K562 (cell line): ENCODE data around the gene RPTOR. TPM values are rescaled to one million over a fixed set of nuclear protein-coding genes. Genes with fewer than 3 reads are reported as not detected.

ENCODE experiments used
- ATAC-seq: fragments of 200-7000 bp; cut with Tn5 transposase; 3 replicates; pipeline ENCODE4 v1.9.1; 2020; ENCODE audit warnings: moderate library complexity
- BruUV-seq: library from RNA; stranded (reverse); fragments of 400-500 nt; replicated peaks from 2 replicates; lab custom pipeline; 2021; lab: Mats Ljungman, UMichigan
- CTCF ChIA-PET: fragments of 300-600 bp; formaldehyde crosslinking; extraction: SDS; loops from one replicate; lab custom pipeline; 2021; ENCODE audit warnings: low intra/inter-chr PET ratio; lab: Yijun Ruan, JAX
- POLR2A ChIA-PET: fragments of 300-600, 350-650 bp; sonication (Branson Sonifier 250); formaldehyde crosslinking; extraction: SDS; loops from one replicate; lab custom pipeline; 2021; ENCODE audit warnings: antibody characterized with exemption, inconsistent platforms; lab: Yijun Ruan, JAX
- DNase-seq, 4 experiments: peaks; one replicate each; pipeline versions ENCODE4 v3.0.0 to v3.0.0-alpha.2; 2011 to 2018; ENCODE audit warnings: low spot score in 3 of 4, mixed read lengths in 3 of 4; ENCODE audit errors: extremely low read depth in 1 of 4
- FAIRE-seq: peaks from 2 replicates; lab custom pipeline; 2011; peaks lifted over from hg19 to GRCh38; lab: Jason Lieb, UNC
- H2AFZ ChIP-seq: 2 replicates; pipeline ENCODE4 v1.6.0; 2011; ENCODE audit warnings: low read depth, low read length, control low read depth, inconsistent platforms
- H3K27ac ChIP-seq: fragments of 200-600 bp; 3 replicates; pipeline ENCODE4 v1.8.0; 2011; ENCODE audit warnings: low read depth, mild to moderate bottlenecking, control low read depth, inconsistent platforms, low read length, moderate library complexity, mixed read lengths; ENCODE audit errors: extremely low read depth
- H3K27me3 ChIP-seq, 2 experiments: fragments of 300-600 bp in 1 of 2; 2 replicates in 1 of 2; 3 replicates in 1 of 2; pipeline versions ENCODE4 v1.6.0 to v1.8.0; 2011; ENCODE audit warnings: inconsistent platforms in 2 of 2, low read length in 2 of 2, mild to moderate bottlenecking in 1 of 2, mixed read lengths in 1 of 2, moderate library complexity in 1 of 2; ENCODE audit not compliant: control insufficient read depth in 2 of 2, insufficient read depth in 2 of 2
- H3K36me3 ChIP-seq: fragments of 300-600 bp; 3 replicates; pipeline ENCODE4 v1.8.0; 2011; ENCODE audit warnings: mild to moderate bottlenecking, low read length, inconsistent platforms; ENCODE audit not compliant: control insufficient read depth, insufficient read depth
- H3K4me1 ChIP-seq, 2 experiments: fragments of 200-600 bp in 1 of 2; replicated peaks in 1 of 2; 2 replicates in 1 of 2; 3 replicates in 1 of 2; pipeline versions ENCODE4 v1.5.1 to v1.8.0; 2011; ENCODE audit warnings: inconsistent platforms in 2 of 2, low read length in 2 of 2, mild to moderate bottlenecking in 1 of 2, mixed read lengths in 1 of 2, moderate library complexity in 1 of 2; ENCODE audit not compliant: control insufficient read depth in 2 of 2, insufficient read depth in 2 of 2
- H3K4me2 ChIP-seq: 2 replicates; pipeline ENCODE4 v1.6.1; 2011; ENCODE audit warnings: low read length, control low read depth, inconsistent platforms, mixed read lengths; ENCODE audit not compliant: insufficient read depth
- H3K4me3 ChIP-seq: fragments of 200-600 bp; sonication (generic), shearing (Covaris generic); 2 replicates; pipeline ENCODE4 v1.5.1; 2016; ENCODE audit warnings: control low read depth, inconsistent platforms
- H3K79me2 ChIP-seq: fragments of 200-600 bp; 3 replicates; pipeline ENCODE4 v1.8.0; 2011; ENCODE audit warnings: low read length, inconsistent platforms; ENCODE audit not compliant: control insufficient read depth, insufficient read depth
- H3K9ac ChIP-seq, 2 experiments: 2 replicates each; pipeline versions ENCODE4 v1.6.0 to v1.6.1; 2011; ENCODE audit warnings: low read depth in 2 of 2, low read length in 2 of 2, control low read depth in 1 of 2, inconsistent platforms in 1 of 2, mild to moderate bottlenecking in 1 of 2, mixed read lengths in 1 of 2; ENCODE audit not compliant: insufficient read depth in 1 of 2
- H3K9me1 ChIP-seq: one replicate; pipeline ENCODE4 v1.6.0; 2011; ENCODE audit warnings: inconsistent platforms, mild to moderate bottlenecking, low read length, moderate library complexity; ENCODE audit not compliant: control insufficient read depth, insufficient read depth
- H3K9me3 ChIP-seq: replicated peaks from 2 replicates; pipeline ENCODE4 v1.5.1; 2011; ENCODE audit warnings: low read depth, low read length, inconsistent platforms; ENCODE audit not compliant: control insufficient read depth, insufficient read depth
- H4K20me1 ChIP-seq: replicated peaks from 2 replicates; pipeline ENCODE4 v1.6.1; 2011; ENCODE audit warnings: low read length, inconsistent platforms, mixed read lengths; ENCODE audit not compliant: control insufficient read depth, insufficient read depth
- BCL6 ChIP-seq: fragments of 250-450 bp; sonication (Bioruptor Pico); IDR thresholded peaks from 2 replicates; pipeline ENCODE4 v1.4.0; 2020
- BRD4 ChIP-seq: fragments of 200-600 bp; sonication (generic); IDR thresholded peaks from 2 replicates; pipeline ENCODE4 v1.6.1; 2017; ENCODE audit warnings: inconsistent platforms
- ESRRB ChIP-seq: fragments of 250-450 bp; sonication (Bioruptor Pico); IDR thresholded peaks from 2 replicates; pipeline ENCODE4 v1.5.0; 2020; ENCODE audit warnings: mild to moderate bottlenecking, moderate library complexity, borderline replicate concordance
- HOXB6 ChIP-seq: fragments of 250-450 bp; sonication (Bioruptor Pico); IDR thresholded peaks from 2 replicates; pipeline ENCODE4 v1.5.1; 2022; ENCODE audit warnings: mild to moderate bottlenecking, borderline replicate concordance
- RAD21 ChIP-seq, 2 experiments: fragments of 250-450 bp in 1 of 2; fragments of 450-650 bp in 1 of 2; sonication (Bioruptor Pico) in 1 of 2; formaldehyde crosslinking in 1 of 2; IDR thresholded peaks in 1 of 2; conservative IDR thresholded peaks in 1 of 2; 2 replicates each; pipeline versions ENCODE4 v1.4.0 to v1.8.0; 2020 to 2022; ENCODE audit warnings: mild to moderate bottlenecking in 2 of 2, moderate library complexity in 1 of 2
- SMAD1 ChIP-seq: fragments of 150-350 bp; IDR thresholded peaks from 2 replicates; pipeline ENCODE4 v1.6.1; 2014; ENCODE audit warnings: low read length, low read depth; ENCODE audit not compliant: partially characterized antibody
- WHSC1 ChIP-seq: IDR thresholded peaks from one replicate; pipeline ENCODE4 v1.6.1; 2012; ENCODE audit warnings: low read length, control low read depth, inconsistent platforms
- ZFP1 ChIP-seq: fragments of 450-650 bp; formaldehyde crosslinking; IDR thresholded peaks from 2 replicates; pipeline ENCODE4 v1.4.0; 2020; ENCODE audit warnings: mild to moderate bottlenecking, mixed read lengths
- ZNF134 ChIP-seq: fragments of 250-450 bp; sonication (Bioruptor Pico); conservative IDR thresholded peaks from 2 replicates; pipeline ENCODE4 v1.4.0; 2020
- ZNF232 ChIP-seq: sonication (generic); formaldehyde crosslinking; IDR thresholded peaks from 2 replicates; pipeline ENCODE4 v1.8.0; 2022; ENCODE audit warnings: mild to moderate bottlenecking, missing genetic modification reagents
- ZNF584 ChIP-seq: fragments of 200-800 bp; sonication (Bioruptor generic); IDR thresholded peaks from 2 replicates; pipeline ENCODE4 v1.6.1; 2016; ENCODE audit warnings: low read depth, mild to moderate bottlenecking, missing genetic modification characterization, missing compliant biosample characterization
- WGBS: fragments of 100-300 bp; shearing (Covaris generic); methylation state at CpG from one replicate; pipeline ENCODE4 v1.1.6; 2016; ENCODE audit warnings: low coverage, mixed read lengths; ENCODE audit not compliant: insufficient coverage; ENCODE audit errors: missing lambda C conversion rate; 5-methylcytosine and 5-hydroxymethylcytosine counted together
- in situ Hi-C: fragments of 300-500 bp; cut with MboI; formaldehyde crosslinking; loops from 4 replicates; pipeline ENCODE4 v1.15.0; 2018; ENCODE audit warnings: inconsistent platforms, mixed read lengths
- intact Hi-C: fragments of 100-400 bp; cut with micrococcal nuclease; formaldehyde crosslinking; loops from 2 replicates; pipeline ENCODE4 v1.14.2; 2022
- polyA plus RNA-seq, 8 experiments: library from polyadenylated mRNA; depleted of rRNA in 4 of 8; stranded (reverse) in 5 of 8; unstranded in 3 of 8; fragments of >200 nt; fragmentation: Nextera tagmentation in 2 of 8; fragmentation: Illumina TruSeq in 1 of 8; extraction: Ambion mirVana in 2 of 8; extraction: Trizol in 1 of 8; gene quantifications; 2 replicates each; pipeline versions ENCODE4 v1.2.1 to v1.2.3, GENCODE V29; 2011 to 2014; ENCODE audit warnings: inconsistent platforms in 1 of 8, missing spikeins in 1 of 8
- total RNA-seq, 7 experiments: library from RNA; depleted of rRNA in 6 of 7; stranded (reverse); fragments of >200 nt in 6 of 7; fragmentation: Illumina TruSeq in 2 of 7; extraction: Trizol in 2 of 7; gene quantifications; 2 replicates each; pipeline versions ENCODE4 v1.2.1 to v1.2.3, GENCODE V29; 2011 to 2021; ENCODE audit warnings: low replicate concordance in 1 of 7
- TF ChIP-seq, protein P1 (sequence below): fragments of 200-800 bp; sonication (Bioruptor generic); IDR thresholded peaks from 2 replicates; pipeline ENCODE4 v1.6.1; 2017; ENCODE audit warnings: missing genetic modification characterization, missing compliant biosample characterization
- TF ChIP-seq, protein P2 (sequence below): sonication (generic); formaldehyde crosslinking; IDR thresholded peaks from 2 replicates; pipeline ENCODE4 v1.4.0; 2020; ENCODE audit warnings: mild to moderate bottlenecking, missing genetic modification reagents
- TF ChIP-seq, protein P3 (sequence below): fragments of 450-650 bp; IDR thresholded peaks from 2 replicates; pipeline ENCODE4 v1.6.1; 2016; ENCODE audit warnings: antibody characterized with exemption
- TF ChIP-seq, protein P4 (sequence below), 2 experiments: fragments of 250-450 bp in 1 of 2; fragments of 450-650 bp in 1 of 2; sonication (Bioruptor Pico) in 1 of 2; IDR thresholded peaks; 2 replicates each; pipeline versions ENCODE4 v1.6.1 to v1.8.0; 2016 to 2021; ENCODE audit warnings: mild to moderate bottlenecking in 2 of 2, moderate library complexity in 2 of 2, missing compliant biosample characterization in 1 of 2, missing genetic modification characterization in 1 of 2

The RPTOR gene
- total and polyA plus RNA-seq, 9 of the 15 experiments (the other 6 are each of a cell fraction or from before 2014, with no cell fraction given): 0.24 to 54.1 (median 10.2) TPM

DNA sequence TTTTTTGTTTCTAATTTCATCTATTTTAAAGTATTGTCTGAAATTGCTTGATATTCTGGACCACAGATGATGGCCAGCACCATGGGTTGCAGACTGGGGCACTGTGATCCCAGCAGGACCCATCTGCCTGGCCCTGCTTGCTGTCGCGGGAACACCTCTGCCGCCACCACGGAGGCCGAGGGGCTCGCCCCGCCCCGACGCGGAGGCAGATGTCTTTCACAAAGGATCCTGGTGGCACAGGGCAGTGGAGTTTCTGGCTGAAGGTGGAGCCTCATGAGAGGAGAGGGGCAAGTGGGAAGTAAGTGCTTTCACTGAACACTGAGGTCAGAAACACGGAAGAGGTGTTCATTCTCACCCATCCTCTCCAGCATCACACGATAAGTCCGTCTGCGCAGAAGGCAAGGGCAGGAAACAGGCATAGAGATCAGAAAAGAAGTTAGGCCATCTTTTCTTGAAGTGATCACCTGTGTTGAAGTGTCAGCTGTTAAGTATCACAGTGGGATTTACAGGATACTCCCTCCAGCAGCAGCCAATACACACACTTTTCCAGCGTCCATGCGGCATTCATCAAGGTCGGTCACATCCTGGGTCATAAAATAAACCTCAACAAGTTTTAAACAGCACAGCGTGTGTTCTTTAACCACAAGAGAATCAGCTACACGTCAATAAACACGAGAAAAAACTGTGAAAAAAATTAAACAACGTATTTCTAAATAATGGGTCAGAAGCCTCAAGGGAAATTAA, 194.5 kb downstream of the RPTOR start:
- H3K4me2 ChIP-seq: no peak overlapping the region
- CTCF ChIA-PET: interaction anchor here (0.5 kb wide), 1 partner anchor 323 kb away, joined by 3 read pairs; no protein-coding TSS in a partner anchor
- intact Hi-C loops: no loop called here
- TF ChIP-seq RAD21 (CRISPR knock-in tag; conservative IDR thresholded peaks at IDR 0.05 in 1 of 2, IDR thresholded peaks at IDR 0.05 in 1 of 2): no peak
- no peak for TF ChIP-seq BRD4
- no peak for TF ChIP-seq SMAD1
- TF ChIP-seq ZNF584: no peak
- TF ChIP-seq, protein P1, sequence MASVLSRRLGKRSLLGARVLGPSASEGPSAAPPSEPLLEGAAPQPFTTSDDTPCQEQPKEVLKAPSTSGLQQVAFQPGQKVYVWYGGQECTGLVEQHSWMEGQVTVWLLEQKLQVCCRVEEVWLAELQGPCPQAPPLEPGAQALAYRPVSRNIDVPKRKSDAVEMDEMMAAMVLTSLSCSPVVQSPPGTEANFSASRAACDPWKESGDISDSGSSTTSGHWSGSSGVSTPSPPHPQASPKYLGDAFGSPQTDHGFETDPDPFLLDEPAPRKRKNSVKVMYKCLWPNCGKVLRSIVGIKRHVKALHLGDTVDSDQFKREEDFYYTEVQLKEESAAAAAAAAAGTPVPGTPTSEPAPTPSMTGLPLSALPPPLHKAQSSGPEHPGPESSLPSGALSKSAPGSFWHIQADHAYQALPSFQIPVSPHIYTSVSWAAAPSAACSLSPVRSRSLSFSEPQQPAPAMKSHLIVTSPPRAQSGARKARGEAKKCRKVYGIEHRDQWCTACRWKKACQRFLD (CRISPR knock-in tag): no peak
- no peak for TF ChIP-seq ZFP1 (CRISPR knock-in tag)
- no peak for TF ChIP-seq WHSC1
- no peak for TF ChIP-seq BCL6 (CRISPR knock-in tag)
- TF ChIP-seq, protein P2, sequence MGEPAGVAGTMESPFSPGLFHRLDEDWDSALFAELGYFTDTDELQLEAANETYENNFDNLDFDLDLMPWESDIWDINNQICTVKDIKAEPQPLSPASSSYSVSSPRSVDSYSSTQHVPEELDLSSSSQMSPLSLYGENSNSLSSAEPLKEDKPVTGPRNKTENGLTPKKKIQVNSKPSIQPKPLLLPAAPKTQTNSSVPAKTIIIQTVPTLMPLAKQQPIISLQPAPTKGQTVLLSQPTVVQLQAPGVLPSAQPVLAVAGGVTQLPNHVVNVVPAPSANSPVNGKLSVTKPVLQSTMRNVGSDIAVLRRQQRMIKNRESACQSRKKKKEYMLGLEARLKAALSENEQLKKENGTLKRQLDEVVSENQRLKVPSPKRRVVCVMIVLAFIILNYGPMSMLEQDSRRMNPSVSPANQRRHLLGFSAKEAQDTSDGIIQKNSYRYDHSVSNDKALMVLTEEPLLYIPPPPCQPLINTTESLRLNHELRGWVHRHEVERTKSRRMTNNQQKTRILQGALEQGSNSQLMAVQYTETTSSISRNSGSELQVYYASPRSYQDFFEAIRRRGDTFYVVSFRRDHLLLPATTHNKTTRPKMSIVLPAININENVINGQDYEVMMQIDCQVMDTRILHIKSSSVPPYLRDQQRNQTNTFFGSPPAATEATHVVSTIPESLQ (CRISPR knock-in tag): no peak
- TF ChIP-seq ZNF134 (CRISPR knock-in tag): no peak
- TF ChIP-seq, protein P3, sequence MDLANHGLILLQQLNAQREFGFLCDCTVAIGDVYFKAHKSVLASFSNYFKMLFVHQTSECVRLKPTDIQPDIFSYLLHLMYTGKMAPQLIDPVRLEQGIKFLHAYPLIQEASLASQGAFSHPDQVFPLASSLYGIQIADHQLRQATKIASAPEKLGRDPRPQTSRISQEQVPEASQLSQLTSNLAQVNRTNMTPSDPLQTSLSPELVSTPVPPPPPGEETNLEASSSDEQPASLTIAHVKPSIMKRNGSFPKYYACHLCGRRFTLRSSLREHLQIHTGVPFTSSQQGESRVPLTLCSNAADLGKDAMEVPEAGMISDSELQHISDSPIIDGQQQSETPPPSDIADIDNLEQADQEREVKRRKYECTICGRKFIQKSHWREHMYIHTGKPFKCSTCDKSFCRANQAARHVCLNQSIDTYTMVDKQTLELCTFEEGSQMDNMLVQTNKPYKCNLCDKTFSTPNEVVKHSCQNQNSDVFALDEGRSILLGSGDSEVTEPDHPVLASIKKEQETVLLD: no peak
- TF ChIP-seq ZNF232 (CRISPR knock-in tag): no peak
- TF ChIP-seq, protein P4, sequence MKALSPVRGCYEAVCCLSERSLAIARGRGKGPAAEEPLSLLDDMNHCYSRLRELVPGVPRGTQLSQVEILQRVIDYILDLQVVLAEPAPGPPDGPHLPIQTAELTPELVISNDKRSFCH (CRISPR knock-in tag; IDR thresholded peaks at IDR 0.05): no peak
- TF ChIP-seq, protein P4 (tag; IDR thresholded peaks at IDR 0.05): no peak
- no peak for TF ChIP-seq ESRRB (CRISPR knock-in tag)
- TF ChIP-seq HOXB6 (CRISPR knock-in tag): no peak

More for the DNA sequence above, 194.5 kb downstream of the RPTOR start:
- H3K9ac ChIP-seq: no peak overlapping the region
- FAIRE-seq (no peak), DNase-seq (no peak), ATAC-seq (no peak)
- no peaks in the 10 kb centered on the region for H4K20me1 ChIP-seq
- peaks cover 0 to 3% of the 10 kb centered on the region in 2 experiments; a peak in 1 of 5 replicates for H3K4me1 ChIP-seq
- H3K4me3 ChIP-seq: no peak overlapping the region
- no TSS peak for BruUV-seq
- in situ Hi-C loops: no loop called here
- POLR2A ChIA-PET: no interaction called here
- H3K27ac ChIP-seq: no peak overlapping the region
- H3K9me1 ChIP-seq: no peaks in the 10 kb centered on the region
- no peaks in the 10 kb centered on the region for H3K27me3 ChIP-seq
- H3K79me2 ChIP-seq: no peaks in the 10 kb centered on the region
- peaks cover 6% of the 10 kb centered on the region; the same call in 1 of the 2 replicates for H3K9me3 ChIP-seq
- 98% methylated on average over 18 of the region's 21 CpGs for WGBS
- H2AFZ ChIP-seq: no peak overlapping the region
- peaks cover 19% of the 10 kb centered on the region; the same call in 2 of the 3 replicates for H3K36me3 ChIP-seq
